Gastroesophageal sphincter (tissue), 4 donors: ENCODE results near the gene PRDM15. TPM values are rescaled to one million over a fixed set of nuclear protein-coding genes. Genes with fewer than 3 reads are reported as not detected.

Experiments
- ATAC-seq: fragments of 150-250 bp; one replicate; pipeline ENCODE4 v1.9.1; 2016; ENCODE audit warnings: mild to moderate bottlenecking, moderate library complexity
- H3K27ac ChIP-seq, 4 donors: fragments of 200-600 bp; sonication (generic) in 3 of 4; 1 replicate in 3 of 4; 2 replicates in 1 of 4; pipeline ENCODE4 v1.5.1; 2016 to 2019
- H3K27me3 ChIP-seq: fragments of 200-600 bp; sonication (generic); one replicate; pipeline ENCODE4 v1.5.1; 2019
- H3K36me3 ChIP-seq, 2 donors: fragments of 200-600 bp; sonication (generic); one replicate each; pipeline ENCODE4 v1.5.1; 2019; ENCODE audit warnings: control low read depth in 1 of 2
- H3K4me1 ChIP-seq, 3 donors: fragments of 200-600 bp; sonication (generic); 1 replicate in 2 of 3; 2 replicates in 1 of 3; pipeline ENCODE4 v1.5.1; 2016 to 2019; ENCODE audit warnings: control low read depth in 2 of 3
- H3K4me3 ChIP-seq, 2 donors: fragments of 200-600 bp; sonication (generic); one replicate each; pipeline ENCODE4 v1.5.1; 2019; ENCODE audit warnings: mild to moderate bottlenecking in 1 of 2, moderate library complexity in 1 of 2
- H3K9me3 ChIP-seq, 3 donors: fragments of 200-600 bp; sonication (generic); one replicate each; pipeline ENCODE4 v1.5.1; 2017 to 2019; ENCODE audit warnings: control low read depth in 2 of 3
- CTCF ChIP-seq, 4 experiments: fragments of 200-600 bp in 2 of 4; fragments of 450-650 bp in 2 of 4; sonication (generic) in 1 of 4; IDR thresholded peaks; one replicate each; pipeline ENCODE4 v1.5.1; 2017 to 2019; ENCODE audit warnings: antibody characterized with exemption in 4 of 4, mild to moderate bottlenecking in 2 of 4, moderate library complexity in 2 of 4
- EP300 ChIP-seq: sonication (generic); formaldehyde crosslinking; IDR thresholded peaks from one replicate; pipeline ENCODE4 v1.6.1; 2017; ENCODE audit warnings: antibody characterized with exemption, mild to moderate bottlenecking
- POLR2A ChIP-seq, 2 donors: fragments of 450-650 bp; IDR thresholded peaks; one replicate each; pipeline ENCODE4 v1.6.1; 2017; ENCODE audit warnings: antibody characterized with exemption in 2 of 2, mild to moderate bottlenecking in 2 of 2, moderate library complexity in 1 of 2
- POLR2AphosphoS5 ChIP-seq: sonication (generic); formaldehyde crosslinking; IDR thresholded peaks from one replicate; pipeline ENCODE4 v1.6.1; 2017; ENCODE audit warnings: antibody characterized with exemption
- WGBS, 2 donors: methylation state at CpG; one replicate each; pipeline ENCODE4 v1.1.5; 2018; ENCODE audit warnings: low coverage in 1 of 2; 5-methylcytosine and 5-hydroxymethylcytosine counted together
- total RNA-seq, 4 donors: library from RNA; depleted of rRNA; stranded (reverse); fragments of >200 nt; gene quantifications; one replicate each; pipeline ENCODE4 v1.1.0, GENCODE V29; 2016

PRDM15 gene
- total RNA-seq, 4 donors from 2014 or later = 2.9 to 8.2 (median 7.2) TPM

GRCh38 chr21:41848533-41848932 lies 30.6 kb downstream of the PRDM15 start:
- H3K9me3 ChIP-seq = no peaks in the 10 kb centered on the region
- no peak overlapping the region for H3K4me3 ChIP-seq
- WGBS, 2 donors = 72 to 84% methylated on average over 4 to 8 of the region's 8 CpGs
- peaks cover 0 to 79% of the 10 kb centered on the region in 2 donors for H3K36me3 ChIP-seq
- H3K27ac ChIP-seq = no peak overlapping the region
- TF ChIP-seq POLR2AphosphoS5 (no peak), EP300 (no peak), POLR2A (IDR thresholded peaks at IDR 0.05) (no peak), CTCF (IDR thresholded peaks at IDR 0.05) (no peak)
- no peaks in the 10 kb centered on the region for H3K27me3 ChIP-seq
- no peak for ATAC-seq
- H3K4me1 ChIP-seq = no peaks in the 10 kb centered on the region

DNA sequence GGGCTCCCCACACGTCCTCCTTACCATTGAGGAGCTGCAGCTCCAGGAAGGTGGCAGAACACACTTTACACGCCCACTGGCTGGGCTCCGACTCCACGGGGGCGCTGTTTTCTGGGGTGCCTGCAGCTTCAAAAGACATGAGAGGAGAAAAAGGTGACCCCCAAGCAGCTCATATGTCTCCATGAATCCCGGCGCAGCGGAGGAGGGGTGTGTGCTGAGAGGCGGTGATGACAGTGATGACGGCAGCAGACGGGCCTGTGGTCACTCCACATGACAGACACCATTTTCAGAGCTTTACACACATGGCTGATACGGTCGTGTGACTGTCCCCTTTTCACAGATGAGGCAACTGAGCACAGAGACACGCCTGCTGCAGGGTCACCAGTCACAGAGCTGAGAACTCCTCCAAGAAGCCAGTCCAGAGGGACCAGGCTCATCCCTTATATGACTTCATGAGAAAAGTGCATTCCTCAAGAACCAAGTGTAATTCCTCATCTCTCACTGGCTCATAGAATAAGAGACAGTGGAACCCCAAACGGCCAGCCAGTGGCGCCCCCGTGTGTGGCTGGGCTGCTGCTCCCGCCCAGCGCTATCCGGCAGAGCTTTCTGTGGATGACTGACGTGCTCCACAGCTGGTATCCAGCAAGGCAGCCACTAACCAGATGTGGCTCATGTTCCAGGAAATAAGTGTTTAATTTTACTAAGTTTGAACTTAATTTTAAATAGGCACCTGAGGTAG lies 31.9 kb downstream of the PRDM15 start:
- TF ChIP-seq CTCF (IDR thresholded peaks at IDR 0.05) (no peak), POLR2A (IDR thresholded peaks at IDR 0.05) (no peak), EP300 (no peak), POLR2AphosphoS5 (no peak)
- Histone ChIP-seq H3K27ac (no peak overlapping the region), H3K9me3 (no peaks in the 10 kb centered on the region), H3K4me3 (no peak overlapping the region), H3K36me3 (peaks cover 0 to 70% of the 10 kb centered on the region in 2 donors), H3K27me3 (no peaks in the 10 kb centered on the region), H3K4me1 (no peaks in the 10 kb centered on the region)
- WGBS, 2 donors = 62 to 72% methylated on average over 3 to 7 of the region's 21 CpGs
- no peak for ATAC-seq

- no peak overlapping the region for H3K4me3 ChIP-seq
- ATAC-seq = no peak
- no peak overlapping the region for H3K27ac ChIP-seq
- H3K27me3 ChIP-seq = no peaks in the 10 kb centered on the region
- WGBS, 2 donors = 86 to 92% methylated on average over 2 to 5 of the region's 7 CpGs
- peaks cover 0 to 67% of the 10 kb centered on the region in 2 donors for H3K36me3 ChIP-seq
- no peaks in the 10 kb centered on the region for H3K4me1 ChIP-seq
- TF ChIP-seq POLR2A (IDR thresholded peaks at IDR 0.05) (no peak), POLR2AphosphoS5 (no peak), EP300 (no peak), CTCF (IDR thresholded peaks at IDR 0.05) (no peak)
- H3K9me3 ChIP-seq = peaks cover 0 to 1% (median 0%) of the 10 kb centered on the region in 3 donors
Measured at GRCh38 chr21:41846536-41846935, 32.6 kb downstream of the PRDM15 start.

GRCh38 chr21:41846033-41846317 lies 33.2 kb downstream of the PRDM15 start:
- ATAC-seq = no peak
- H3K4me3 ChIP-seq = no peak overlapping the region
- 73 to 78% methylated on average over 2 to 5 of the region's 6 CpGs for WGBS, 2 donors
- no peaks in the 10 kb centered on the region for H3K4me1 ChIP-seq
- H3K9me3 ChIP-seq = peaks cover 0 to 7% (median 0%) of the 10 kb centered on the region in 3 donors
- no peak overlapping the region for H3K27ac ChIP-seq
- H3K36me3 ChIP-seq = peaks cover 0 to 67% of the 10 kb centered on the region in 2 donors
- H3K27me3 ChIP-seq = no peaks in the 10 kb centered on the region
- TF ChIP-seq CTCF (IDR thresholded peaks at IDR 0.05) (no peak), POLR2A (IDR thresholded peaks at IDR 0.05) (no peak), POLR2AphosphoS5 (no peak)

DNA sequence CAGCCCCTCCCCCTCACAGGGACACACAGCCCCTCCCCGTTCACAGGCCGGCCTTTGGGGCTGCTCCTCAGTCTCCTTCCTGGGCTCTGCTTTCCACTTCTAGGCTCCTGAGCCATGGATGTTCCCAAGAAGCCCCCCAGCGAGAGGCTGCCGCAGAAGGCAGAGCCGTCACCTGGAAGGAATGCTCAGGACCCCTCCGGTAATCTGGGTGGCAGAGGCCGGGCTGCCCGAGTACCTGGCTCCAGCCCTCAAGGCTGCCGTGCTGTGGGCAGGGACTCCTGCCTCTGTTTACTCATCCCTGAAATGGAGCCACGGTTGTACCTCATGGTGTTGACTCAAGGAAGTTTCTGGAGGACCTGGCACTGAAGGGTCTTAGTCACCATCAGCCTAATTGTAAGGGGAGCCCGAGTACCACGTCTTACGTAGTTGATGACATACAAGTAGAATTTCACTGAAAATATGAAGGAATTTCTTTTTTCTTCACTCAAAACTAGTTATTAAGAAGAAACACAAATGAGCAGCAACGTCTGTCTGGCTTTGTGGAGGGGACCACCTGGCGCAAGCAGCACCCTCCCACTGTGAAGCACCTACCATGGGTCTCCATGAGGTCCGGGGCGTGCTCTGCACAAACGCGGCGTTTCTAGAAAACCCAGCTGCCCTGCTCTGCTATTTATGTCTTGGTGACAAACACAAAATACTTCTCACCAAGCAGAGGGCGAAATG lies 33.7 kb downstream of the PRDM15 start:
- Histone ChIP-seq H3K4me3 (no peak overlapping the region), H3K9me3 (peaks cover 0 to 12% (median 0%) of the 10 kb centered on the region in 3 donors), H3K27me3 (no peaks in the 10 kb centered on the region), H3K4me1 (no peaks in the 10 kb centered on the region), H3K36me3 (peaks cover 0 to 68% of the 10 kb centered on the region in 2 donors), H3K27ac (no peak overlapping the region)
- WGBS, 2 donors = 69 to 96% methylated on average over 4 to 5 of the region's 21 CpGs
- ATAC-seq = no peak
- TF ChIP-seq POLR2AphosphoS5 (no peak), CTCF (IDR thresholded peaks at IDR 0.05) (no peak), POLR2A (IDR thresholded peaks at IDR 0.05) (no peak), EP300 (no peak)
